Measurements from ENCODE around the gene RPS6KA5.
A peak's percentile ranks its signal among the peaks of the same experiment; 100 is the strongest.

RPS6KA5 gene

DNA sequence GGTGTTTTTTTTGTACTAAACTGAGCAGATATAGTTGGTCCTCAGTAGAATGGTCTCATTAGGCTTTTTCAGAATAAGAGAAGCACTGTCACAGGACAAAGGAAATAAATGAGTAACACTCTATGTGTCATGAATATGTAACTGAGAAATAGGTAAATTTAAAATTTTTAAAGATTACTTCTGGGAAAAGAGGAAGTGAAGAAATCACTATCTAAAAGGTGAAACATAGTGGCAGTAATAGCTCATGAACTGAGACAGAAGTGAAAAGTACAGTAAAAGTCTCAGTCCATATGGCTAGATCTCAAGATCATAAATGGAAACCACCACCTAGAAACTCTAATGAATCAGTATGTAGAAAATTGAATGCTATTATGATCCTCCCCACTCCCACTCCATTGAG lies 154.9 kb downstream of the RPS6KA5 start:
- no peak for TF ChIP-seq RARB (CRISPR knock-in tag; IDR thresholded peaks at IDR 0.05)
- TF ChIP-seq, protein P1, sequence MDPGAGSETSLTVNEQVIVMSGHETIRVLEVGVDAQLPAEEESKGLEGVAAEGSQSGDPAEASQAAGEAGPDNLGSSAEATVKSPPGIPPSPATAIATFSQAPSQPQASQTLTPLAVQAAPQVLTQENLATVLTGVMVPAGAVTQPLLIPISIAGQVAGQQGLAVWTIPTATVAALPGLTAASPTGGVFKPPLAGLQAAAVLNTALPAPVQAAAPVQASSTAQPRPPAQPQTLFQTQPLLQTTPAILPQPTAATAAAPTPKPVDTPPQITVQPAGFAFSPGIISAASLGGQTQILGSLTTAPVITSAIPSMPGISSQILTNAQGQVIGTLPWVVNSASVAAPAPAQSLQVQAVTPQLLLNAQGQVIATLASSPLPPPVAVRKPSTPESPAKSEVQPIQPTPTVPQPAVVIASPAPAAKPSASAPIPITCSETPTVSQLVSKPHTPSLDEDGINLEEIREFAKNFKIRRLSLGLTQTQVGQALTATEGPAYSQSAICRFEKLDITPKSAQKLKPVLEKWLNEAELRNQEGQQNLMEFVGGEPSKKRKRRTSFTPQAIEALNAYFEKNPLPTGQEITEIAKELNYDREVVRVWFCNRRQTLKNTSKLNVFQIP (CRISPR knock-in tag; IDR thresholded peaks at IDR 0.05; ENCODE audit: borderline replicate concordance, low read depth), result no peak
- TF ChIP-seq TOX (CRISPR knock-in tag; IDR thresholded peaks at IDR 0.05; ENCODE audit: borderline replicate concordance), result no peak
- no peak for TF ChIP-seq ISL1 (CRISPR knock-in tag; IDR thresholded peaks at IDR 0.05)
- no peak for TF ChIP-seq ZFP3 (CRISPR knock-in tag; IDR thresholded peaks at IDR 0.05)
- TF ChIP-seq, protein P2, sequence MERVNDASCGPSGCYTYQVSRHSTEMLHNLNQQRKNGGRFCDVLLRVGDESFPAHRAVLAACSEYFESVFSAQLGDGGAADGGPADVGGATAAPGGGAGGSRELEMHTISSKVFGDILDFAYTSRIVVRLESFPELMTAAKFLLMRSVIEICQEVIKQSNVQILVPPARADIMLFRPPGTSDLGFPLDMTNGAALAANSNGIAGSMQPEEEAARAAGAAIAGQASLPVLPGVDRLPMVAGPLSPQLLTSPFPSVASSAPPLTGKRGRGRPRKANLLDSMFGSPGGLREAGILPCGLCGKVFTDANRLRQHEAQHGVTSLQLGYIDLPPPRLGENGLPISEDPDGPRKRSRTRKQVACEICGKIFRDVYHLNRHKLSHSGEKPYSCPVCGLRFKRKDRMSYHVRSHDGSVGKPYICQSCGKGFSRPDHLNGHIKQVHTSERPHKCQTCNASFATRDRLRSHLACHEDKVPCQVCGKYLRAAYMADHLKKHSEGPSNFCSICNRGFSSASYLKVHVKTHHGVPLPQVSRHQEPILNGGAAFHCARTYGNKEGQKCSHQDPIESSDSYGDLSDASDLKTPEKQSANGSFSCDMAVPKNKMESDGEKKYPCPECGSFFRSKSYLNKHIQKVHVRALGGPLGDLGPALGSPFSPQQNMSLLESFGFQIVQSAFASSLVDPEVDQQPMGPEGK (CRISPR knock-in tag; IDR thresholded peaks at IDR 0.05; ENCODE audit: borderline replicate concordance), result no peak
- TF ChIP-seq ZNF70 (CRISPR knock-in tag; IDR thresholded peaks at IDR 0.05), result no peak
- TF ChIP-seq GLIS3 (CRISPR knock-in tag; IDR thresholded peaks at IDR 0.05), result no peak
- no peak for TF ChIP-seq OSR1 (CRISPR knock-in tag; IDR thresholded peaks at IDR 0.05)
- TF ChIP-seq, protein P3, sequence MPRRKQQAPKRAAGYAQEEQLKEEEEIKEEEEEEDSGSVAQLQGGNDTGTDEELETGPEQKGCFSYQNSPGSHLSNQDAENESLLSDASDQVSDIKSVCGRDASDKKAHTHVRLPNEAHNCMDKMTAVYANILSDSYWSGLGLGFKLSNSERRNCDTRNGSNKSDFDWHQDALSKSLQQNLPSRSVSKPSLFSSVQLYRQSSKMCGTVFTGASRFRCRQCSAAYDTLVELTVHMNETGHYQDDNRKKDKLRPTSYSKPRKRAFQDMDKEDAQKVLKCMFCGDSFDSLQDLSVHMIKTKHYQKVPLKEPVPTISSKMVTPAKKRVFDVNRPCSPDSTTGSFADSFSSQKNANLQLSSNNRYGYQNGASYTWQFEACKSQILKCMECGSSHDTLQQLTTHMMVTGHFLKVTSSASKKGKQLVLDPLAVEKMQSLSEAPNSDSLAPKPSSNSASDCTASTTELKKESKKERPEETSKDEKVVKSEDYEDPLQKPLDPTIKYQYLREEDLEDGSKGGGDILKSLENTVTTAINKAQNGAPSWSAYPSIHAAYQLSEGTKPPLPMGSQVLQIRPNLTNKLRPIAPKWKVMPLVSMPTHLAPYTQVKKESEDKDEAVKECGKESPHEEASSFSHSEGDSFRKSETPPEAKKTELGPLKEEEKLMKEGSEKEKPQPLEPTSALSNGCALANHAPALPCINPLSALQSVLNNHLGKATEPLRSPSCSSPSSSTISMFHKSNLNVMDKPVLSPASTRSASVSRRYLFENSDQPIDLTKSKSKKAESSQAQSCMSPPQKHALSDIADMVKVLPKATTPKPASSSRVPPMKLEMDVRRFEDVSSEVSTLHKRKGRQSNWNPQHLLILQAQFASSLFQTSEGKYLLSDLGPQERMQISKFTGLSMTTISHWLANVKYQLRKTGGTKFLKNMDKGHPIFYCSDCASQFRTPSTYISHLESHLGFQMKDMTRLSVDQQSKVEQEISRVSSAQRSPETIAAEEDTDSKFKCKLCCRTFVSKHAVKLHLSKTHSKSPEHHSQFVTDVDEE (CRISPR knock-in tag; IDR thresholded peaks at IDR 0.05), result no peak
- no peak for TF ChIP-seq ZNF8 (CRISPR knock-in tag; IDR thresholded peaks at IDR 0.05)
- TF ChIP-seq SNAI2 (CRISPR knock-in tag; IDR thresholded peaks at IDR 0.05), result no peak
- TF ChIP-seq CSDC2 (CRISPR knock-in tag; IDR thresholded peaks at IDR 0.05), result no peak
- TF ChIP-seq PPARA (CRISPR knock-in tag; IDR thresholded peaks at IDR 0.05; ENCODE audit: borderline replicate concordance), result no peak
- TF ChIP-seq ARNTL (CRISPR knock-in tag; IDR thresholded peaks at IDR 0.05; ENCODE audit: borderline replicate concordance, low read depth), result no peak
- TF ChIP-seq, protein P4, sequence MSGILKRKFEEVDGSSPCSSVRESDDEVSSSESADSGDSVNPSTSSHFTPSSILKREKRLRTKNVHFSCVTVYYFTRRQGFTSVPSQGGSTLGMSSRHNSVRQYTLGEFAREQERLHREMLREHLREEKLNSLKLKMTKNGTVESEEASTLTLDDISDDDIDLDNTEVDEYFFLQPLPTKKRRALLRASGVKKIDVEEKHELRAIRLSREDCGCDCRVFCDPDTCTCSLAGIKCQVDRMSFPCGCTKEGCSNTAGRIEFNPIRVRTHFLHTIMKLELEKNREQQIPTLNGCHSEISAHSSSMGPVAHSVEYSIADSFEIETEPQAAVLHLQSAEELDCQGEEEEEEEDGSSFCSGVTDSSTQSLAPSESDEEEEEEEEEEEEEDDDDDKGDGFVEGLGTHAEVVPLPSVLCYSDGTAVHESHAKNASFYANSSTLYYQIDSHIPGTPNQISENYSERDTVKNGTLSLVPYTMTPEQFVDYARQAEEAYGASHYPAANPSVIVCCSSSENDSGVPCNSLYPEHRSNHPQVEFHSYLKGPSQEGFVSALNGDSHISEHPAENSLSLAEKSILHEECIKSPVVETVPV (CRISPR knock-in tag; IDR thresholded peaks at IDR 0.05), result no peak
- TF ChIP-seq ZC3H10 (CRISPR knock-in tag; IDR thresholded peaks at IDR 0.05), result no peak
- no peak for TF ChIP-seq ZFP30 (CRISPR knock-in tag; IDR thresholded peaks at IDR 0.05)
- TF ChIP-seq BACH2 (CRISPR knock-in tag; IDR thresholded peaks at IDR 0.05; ENCODE audit: borderline replicate concordance), result no peak
- no peak for ATAC-seq

DNA sequence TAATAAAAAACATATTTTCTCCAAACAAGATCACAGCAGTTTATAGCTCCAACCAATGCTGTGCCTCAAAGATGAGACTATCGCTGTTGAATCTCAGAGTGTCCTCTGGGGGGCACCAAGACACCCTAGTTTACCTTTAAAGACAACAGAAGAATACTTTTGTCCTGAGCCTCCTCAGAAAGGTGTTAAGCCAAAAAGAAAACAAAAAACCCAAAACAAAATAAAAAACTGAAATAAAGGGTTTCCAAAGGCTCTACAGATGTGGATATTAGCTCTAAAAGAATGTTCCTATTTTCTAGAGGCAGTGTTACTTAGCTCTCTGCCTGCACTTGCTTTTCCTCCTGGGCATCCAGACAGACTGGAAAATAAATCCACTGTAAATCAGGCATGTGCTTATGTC lies 157.3 kb downstream of the RPS6KA5 start:
- no peak for TF ChIP-seq OSR1 (CRISPR knock-in tag; IDR thresholded peaks at IDR 0.05)
- no peak for TF ChIP-seq ESRRG (CRISPR knock-in tag; IDR thresholded peaks at IDR 0.05)
- TF ChIP-seq RARB (CRISPR knock-in tag; IDR thresholded peaks at IDR 0.05), result no peak
- no peak for TF ChIP-seq TOX (CRISPR knock-in tag; IDR thresholded peaks at IDR 0.05; ENCODE audit: borderline replicate concordance)
- TF ChIP-seq ZC3H10 (CRISPR knock-in tag; IDR thresholded peaks at IDR 0.05), result no peak
- TF ChIP-seq TCF4 (CRISPR knock-in tag; IDR thresholded peaks at IDR 0.05; ENCODE audit: borderline replicate concordance), result no peak
- TF ChIP-seq, protein P1 (CRISPR knock-in tag; IDR thresholded peaks at IDR 0.05; ENCODE audit: borderline replicate concordance, low read depth), result no peak
- TF ChIP-seq ZNF70 (CRISPR knock-in tag; IDR thresholded peaks at IDR 0.05), result no peak
- no peak for TF ChIP-seq ZFP3 (CRISPR knock-in tag; IDR thresholded peaks at IDR 0.05)
- TF ChIP-seq, protein P4 (CRISPR knock-in tag; IDR thresholded peaks at IDR 0.05), result no peak
- no peak for TF ChIP-seq CSDC2 (CRISPR knock-in tag; IDR thresholded peaks at IDR 0.05)
- no peak for TF ChIP-seq ZNF8 (CRISPR knock-in tag; IDR thresholded peaks at IDR 0.05)
- TF ChIP-seq ISL1 (CRISPR knock-in tag; IDR thresholded peaks at IDR 0.05), result no peak
- no peak for TF ChIP-seq GLIS3 (CRISPR knock-in tag; IDR thresholded peaks at IDR 0.05)
- TF ChIP-seq, protein P2 (CRISPR knock-in tag; IDR thresholded peaks at IDR 0.05; ENCODE audit: borderline replicate concordance), result no peak
- TF ChIP-seq, protein P5, sequence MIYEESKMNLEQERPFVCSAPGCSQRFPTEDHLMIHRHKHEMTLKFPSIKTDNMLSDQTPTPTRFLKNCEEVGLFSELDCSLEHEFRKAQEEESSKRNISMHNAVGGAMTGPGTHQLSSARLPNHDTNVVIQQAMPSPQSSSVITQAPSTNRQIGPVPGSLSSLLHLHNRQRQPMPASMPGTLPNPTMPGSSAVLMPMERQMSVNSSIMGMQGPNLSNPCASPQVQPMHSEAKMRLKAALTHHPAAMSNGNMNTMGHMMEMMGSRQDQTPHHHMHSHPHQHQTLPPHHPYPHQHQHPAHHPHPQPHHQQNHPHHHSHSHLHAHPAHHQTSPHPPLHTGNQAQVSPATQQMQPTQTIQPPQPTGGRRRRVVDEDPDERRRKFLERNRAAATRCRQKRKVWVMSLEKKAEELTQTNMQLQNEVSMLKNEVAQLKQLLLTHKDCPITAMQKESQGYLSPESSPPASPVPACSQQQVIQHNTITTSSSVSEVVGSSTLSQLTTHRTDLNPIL (CRISPR knock-in tag; IDR thresholded peaks at IDR 0.05; ENCODE audit: low read depth), result no peak
- no peak for TF ChIP-seq SNAI2 (CRISPR knock-in tag; IDR thresholded peaks at IDR 0.05)
- no peak for TF ChIP-seq PPARA (CRISPR knock-in tag; IDR thresholded peaks at IDR 0.05; ENCODE audit: borderline replicate concordance)
- peak; percentile 95 for ATAC-seq
